ENCODE results near the gene CCDC157.

DNA sequence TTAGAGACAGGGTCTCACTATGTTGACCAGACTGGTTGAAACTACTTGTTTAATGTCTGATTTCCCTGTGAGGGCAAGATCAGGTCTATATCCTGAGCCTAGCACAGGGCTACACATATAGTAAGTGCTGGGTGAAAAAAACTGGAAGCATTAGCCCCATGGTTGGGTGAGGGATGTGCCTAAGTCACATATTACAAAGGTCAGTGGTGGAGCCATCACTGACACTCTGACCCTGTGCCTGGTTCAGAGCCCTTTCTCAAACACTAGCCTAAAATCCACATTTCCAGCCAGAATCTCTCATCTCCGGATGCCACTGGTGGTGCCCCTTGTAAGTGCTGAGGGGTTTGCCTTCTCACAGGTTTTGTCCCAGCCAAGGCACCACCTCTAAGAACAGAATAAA lies 39.0 kb upstream of the CCDC157 start:
- TF ChIP-seq, protein P1, sequence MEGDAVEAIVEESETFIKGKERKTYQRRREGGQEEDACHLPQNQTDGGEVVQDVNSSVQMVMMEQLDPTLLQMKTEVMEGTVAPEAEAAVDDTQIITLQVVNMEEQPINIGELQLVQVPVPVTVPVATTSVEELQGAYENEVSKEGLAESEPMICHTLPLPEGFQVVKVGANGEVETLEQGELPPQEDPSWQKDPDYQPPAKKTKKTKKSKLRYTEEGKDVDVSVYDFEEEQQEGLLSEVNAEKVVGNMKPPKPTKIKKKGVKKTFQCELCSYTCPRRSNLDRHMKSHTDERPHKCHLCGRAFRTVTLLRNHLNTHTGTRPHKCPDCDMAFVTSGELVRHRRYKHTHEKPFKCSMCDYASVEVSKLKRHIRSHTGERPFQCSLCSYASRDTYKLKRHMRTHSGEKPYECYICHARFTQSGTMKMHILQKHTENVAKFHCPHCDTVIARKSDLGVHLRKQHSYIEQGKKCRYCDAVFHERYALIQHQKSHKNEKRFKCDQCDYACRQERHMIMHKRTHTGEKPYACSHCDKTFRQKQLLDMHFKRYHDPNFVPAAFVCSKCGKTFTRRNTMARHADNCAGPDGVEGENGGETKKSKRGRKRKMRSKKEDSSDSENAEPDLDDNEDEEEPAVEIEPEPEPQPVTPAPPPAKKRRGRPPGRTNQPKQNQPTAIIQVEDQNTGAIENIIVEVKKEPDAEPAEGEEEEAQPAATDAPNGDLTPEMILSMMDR (IDR thresholded peaks at IDR 0.05; ENCODE audit: low read length), result no peak
- TF ChIP-seq EZH2 (IDR thresholded peaks at IDR 0.05; ENCODE audit: borderline replicate concordance, low read length), result no peak
